ENCODE data around the gene DIS3L. TPM values are rescaled to one million over a fixed set of nuclear protein-coding genes. Genes with fewer than 3 reads are reported as not detected.
A peak's percentile ranks its signal among the peaks of the same experiment; 100 is the strongest.
"Not testable (repeated sequence)": the region's sequence is repeated elsewhere in the genome, so short reads cannot be mapped to it uniquely, and the experiment has no call there.

Gene DIS3L
- total and polyA plus RNA-seq, 8 donors, result 23.8 to 55.9 (median 46.6) TPM

GRCh38 chr15:66326051-66326450 lies 32.7 kb downstream of the DIS3L start:
- Histone ChIP-seq H3K27ac (no peak overlapping the region), H3K9me3 (no peaks in the 10 kb centered on the region), H3K27me3 (no peaks in the 10 kb centered on the region), H3K36me3 (peaks cover 0 to 99% of the 10 kb centered on the region in 2 donors), H3K4me3 (no peak overlapping the region), H3K4me1 (no peaks in the 10 kb centered on the region)
- no peak for TF ChIP-seq CTCF (IDR thresholded peaks at IDR 0.05)
- DNase-seq, result no peak
- no peak for ATAC-seq
- intact Hi-C loops (cut with DNase I), result no loop called here

- Histone ChIP-seq H3K27me3 (no peaks in the 10 kb centered on the region), H3K36me3 (peaks cover 0 to 99% of the 10 kb centered on the region in 2 donors), H3K27ac (no peak overlapping the region), H3K4me1 (no peaks in the 10 kb centered on the region), H3K4me3 (no peak overlapping the region), H3K9me3 (no peaks in the 10 kb centered on the region)
- TF ChIP-seq CTCF (IDR thresholded peaks at IDR 0.05), result no peak
- DNase-seq (no peak), ATAC-seq (no peak)
- intact Hi-C loops (cut with DNase I), result no loop called here
These were observed 34.4 kb downstream of the DIS3L start for GRCh38 chr15:66327736-66328135.

- no peak for DNase-seq
- peaks cover 0 to 99% of the 10 kb centered on the region in 2 donors for H3K36me3 ChIP-seq
- intact Hi-C loops (cut with DNase I), result no loop called here
These were observed 35.4 kb downstream of the DIS3L start for GRCh38 chr15:66328771-66329170.

GRCh38 chr15:66348530-66348929 lies 55.2 kb downstream of the DIS3L start:
- H3K27me3 ChIP-seq; intact Hi-C loops (cut with DNase I); H3K27ac ChIP-seq; ATAC-seq; DNase-seq; H3K4me1 ChIP-seq; H3K9me3 ChIP-seq; H3K4me3 ChIP-seq: not testable (repeated sequence)
- peaks cover 0 to 50% of the 10 kb centered on the region in 2 donors for H3K36me3 ChIP-seq

More at GRCh38 chr15:66328771-66329170, 35.4 kb downstream of the DIS3L start:
- Histone ChIP-seq H3K27ac (no peak overlapping the region), H3K9me3 (no peaks in the 10 kb centered on the region), H3K27me3 (no peaks in the 10 kb centered on the region), H3K4me1 (no peaks in the 10 kb centered on the region), H3K4me3 (no peak overlapping the region)
- no peak for ATAC-seq
- no peak for TF ChIP-seq CTCF (IDR thresholded peaks at IDR 0.05)

- ATAC-seq, result no peak
- DNase-seq, result no peak
- peaks cover 0 to 11% of the 10 kb centered on the region in 2 donors for H3K4me1 ChIP-seq
- H3K27ac ChIP-seq, result peak overlapping the region; percentile 50 to 75
- TF ChIP-seq CTCF (IDR thresholded peaks at IDR 0.05), result no peak
- H3K9me3 ChIP-seq, result no peaks in the 10 kb centered on the region
- intact Hi-C loops (cut with DNase I), result no loop called here
- peak overlapping the region; percentile 61 to 70 for H3K4me3 ChIP-seq
- no peaks in the 10 kb centered on the region for H3K27me3 ChIP-seq
- H3K36me3 ChIP-seq, result peaks cover 0 to 15% of the 10 kb centered on the region in 2 donors
These were observed 62.6 kb downstream of the DIS3L start for GRCh38 chr15:66356077-66356358.

Data from left lung (tissue), 10 donors.